ENCODE measurements around the gene KIAA0825. TPM values are rescaled to one million over a fixed set of nuclear protein-coding genes. Genes with fewer than 3 reads are reported as not detected.

Gene KIAA0825
- total and polyA plus RNA-seq, 3 donors from 2014 or later = 4.1 to 11.2 (median 9.3) TPM

GRCh38 chr5:94376672-94377345 lies 241.6 kb downstream of the KIAA0825 start:
- H3K4me1 ChIP-seq = no peaks in the 10 kb centered on the region
- DNase-seq = no peak
- H3K4me3 ChIP-seq = no peak overlapping the region
- no peaks in the 10 kb centered on the region for H3K9me3 ChIP-seq
- no peak overlapping the region for H3K27ac ChIP-seq
- no peaks in the 10 kb centered on the region for H3K36me3 ChIP-seq (ENCODE audit: low read depth, missing control alignments)
- no peak for TF ChIP-seq CTCF (IDR thresholded peaks at IDR 0.05)
- TF ChIP-seq POLR2A (IDR thresholded peaks at IDR 0.05) = no peak
- H3K27me3 ChIP-seq = no peaks in the 10 kb centered on the region
- intact Hi-C loops (cut with DNase I; ENCODE audit: low total_unique reads) = no loop called here
- WGBS, 2 donors = 77 to 84% methylated on average over 4 of the region's 4 CpGs

GRCh38 chr5:94375801-94376200 lies 242.6 kb downstream of the KIAA0825 start:
- no peak overlapping the region for H3K27ac ChIP-seq
- H3K9me3 ChIP-seq = no peaks in the 10 kb centered on the region
- no peaks in the 10 kb centered on the region for H3K27me3 ChIP-seq
- TF ChIP-seq CTCF (IDR thresholded peaks at IDR 0.05) (no peak), POLR2A (IDR thresholded peaks at IDR 0.05) (no peak)
- DNase-seq = no peak
- 72 to 73% methylated on average over 2 of the region's 2 CpGs for WGBS, 2 donors
- intact Hi-C loops (cut with DNase I; ENCODE audit: low total_unique reads) = no loop called here
- H3K4me1 ChIP-seq = no peaks in the 10 kb centered on the region
- no peaks in the 10 kb centered on the region for H3K36me3 ChIP-seq (ENCODE audit: low read depth, missing control alignments)
- H3K4me3 ChIP-seq = no peak overlapping the region

GRCh38 chr5:94374336-94374735 lies 244.1 kb downstream of the KIAA0825 start:
- DNase-seq = no peak
- intact Hi-C loops (cut with DNase I; ENCODE audit: low total_unique reads) = no loop called here
- Histone ChIP-seq H3K4me1 (no peaks in the 10 kb centered on the region), H3K36me3 (ENCODE audit: low read depth, missing control alignments) (no peaks in the 10 kb centered on the region), H3K27ac (no peak overlapping the region), H3K4me3 (no peak overlapping the region), H3K27me3 (no peaks in the 10 kb centered on the region), H3K9me3 (no peaks in the 10 kb centered on the region)
- TF ChIP-seq POLR2A (IDR thresholded peaks at IDR 0.05) (no peak), CTCF (IDR thresholded peaks at IDR 0.05) (no peak)

- no peaks in the 10 kb centered on the region for H3K9me3 ChIP-seq
- no peak for TF ChIP-seq POLR2A (IDR thresholded peaks at IDR 0.05)
- no peak for TF ChIP-seq CTCF (IDR thresholded peaks at IDR 0.05)
- intact Hi-C loops (cut with DNase I; ENCODE audit: low total_unique reads) = no loop called here
- no peaks in the 10 kb centered on the region for H3K4me1 ChIP-seq
- H3K4me3 ChIP-seq = no peak overlapping the region
- WGBS, 2 donors = 80 to 88% methylated on average over 2 of the region's 2 CpGs
- H3K36me3 ChIP-seq (ENCODE audit: low read depth, missing control alignments) = no peaks in the 10 kb centered on the region
- no peak for DNase-seq
- no peaks in the 10 kb centered on the region for H3K27me3 ChIP-seq
- no peak overlapping the region for H3K27ac ChIP-seq
Observed at GRCh38 chr5:94367900-94368299, 250.5 kb downstream of the KIAA0825 start.

DNA sequence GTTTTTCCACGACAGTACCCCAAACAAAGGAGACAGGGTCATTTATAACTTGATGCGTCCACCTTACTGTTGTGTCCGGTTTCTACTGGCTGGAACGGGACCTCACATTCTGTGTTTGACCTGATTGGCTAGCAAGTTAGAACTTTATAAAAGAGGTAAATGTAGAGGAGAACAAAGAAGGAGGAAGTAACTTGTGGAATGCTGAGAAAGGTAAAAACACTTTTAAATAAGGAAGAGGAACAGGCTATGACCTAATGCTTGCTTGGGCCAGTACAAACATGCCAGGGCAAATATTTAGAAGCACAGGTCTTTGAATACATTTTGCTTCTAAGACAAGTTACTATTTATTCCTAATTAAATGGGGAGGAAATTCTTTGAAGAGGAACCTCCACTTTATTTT lies 251.6 kb downstream of the KIAA0825 start:
- Histone ChIP-seq H3K4me1 (no peaks in the 10 kb centered on the region), H3K27ac (no peak overlapping the region), H3K4me3 (no peak overlapping the region), H3K9me3 (no peaks in the 10 kb centered on the region), H3K36me3 (ENCODE audit: low read depth, missing control alignments) (no peaks in the 10 kb centered on the region), H3K27me3 (no peaks in the 10 kb centered on the region)
- TF ChIP-seq CTCF (IDR thresholded peaks at IDR 0.05) = no peak
- no peak for TF ChIP-seq POLR2A (IDR thresholded peaks at IDR 0.05)
- intact Hi-C loops (cut with DNase I; ENCODE audit: low total_unique reads) = no loop called here
- no peak for DNase-seq
- WGBS, 2 donors = 91 to 94% methylated on average over 4 of the region's 4 CpGs

Measured in testis (tissue), 3 donors.